HAP-1 (cell line): ENCODE measurements around the gene FANCE.

ENCODE experiments used
- DNase-seq, 2 experiments: peaks; one replicate each; pipeline ENCODE4 v3.0.0-alpha.2; 2016 to 2020; ENCODE audit warnings: low spot score in 2 of 2
- H3K27me3 ChIP-seq: fragments of 250-450 bp; sonication (Bioruptor Pico); 2 replicates; pipeline ENCODE4 v1.5.1; 2020; ENCODE audit warnings: low read depth, mild to moderate bottlenecking, moderate library complexity
- H3K36me3 ChIP-seq: fragments of 250-450 bp; sonication (Bioruptor Pico); replicated peaks from 2 replicates; pipeline ENCODE4 v1.5.1; 2020; ENCODE audit warnings: mild to moderate bottlenecking
- H3K4me1 ChIP-seq: fragments of 250-450 bp; sonication (Bioruptor Pico); 2 replicates; pipeline ENCODE4 v1.5.1; 2020; ENCODE audit warnings: mild to moderate bottlenecking
- H3K4me3 ChIP-seq: fragments of 250-450 bp; sonication (Bioruptor Pico); 2 replicates; pipeline ENCODE4 v1.5.1; 2020; ENCODE audit warnings: mild to moderate bottlenecking, moderate library complexity
- H3K9me3 ChIP-seq: fragments of 250-450 bp; sonication (Bioruptor Pico); 2 replicates; pipeline ENCODE4 v1.5.1; 2020; ENCODE audit warnings: mild to moderate bottlenecking, moderate library complexity
- in situ Hi-C: fragments of 300-500 bp; cut with MboI; formaldehyde crosslinking; loops from 3 replicates; pipeline ENCODE4 v1.14.3; 2020; ENCODE audit warnings: low sequenced_read_pairs, inconsistent platforms, mixed read lengths

The FANCE gene

DNA sequence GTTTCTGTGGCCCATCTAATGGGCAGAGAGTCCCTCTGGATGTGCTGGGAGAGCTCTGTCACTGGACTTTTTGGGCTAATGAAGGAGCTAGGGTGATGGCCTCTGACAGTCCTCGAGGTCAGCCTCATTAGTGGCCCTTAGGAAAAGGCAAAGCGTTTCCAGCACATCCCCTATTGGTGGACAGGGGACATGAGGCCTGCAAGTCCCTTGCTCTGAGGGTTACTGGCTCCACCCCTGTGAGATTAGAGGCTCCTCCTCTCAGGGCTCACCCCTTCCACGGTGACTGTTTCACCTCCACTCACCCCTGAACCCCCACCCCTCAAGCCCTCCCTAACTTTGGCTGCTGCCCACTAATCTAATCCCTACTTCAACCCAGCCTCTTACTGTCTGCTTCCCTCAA is 12.8 kb upstream of the FANCE start:
- Histone ChIP-seq H3K4me3 (no peak overlapping the region), H3K9me3 (no peaks in the 10 kb centered on the region), H3K27me3 (no peaks in the 10 kb centered on the region), H3K36me3 (no peaks in the 10 kb centered on the region), H3K4me1 (no peaks in the 10 kb centered on the region)
- in situ Hi-C loops = no loop called here
- DNase-seq = no peak

DNA sequence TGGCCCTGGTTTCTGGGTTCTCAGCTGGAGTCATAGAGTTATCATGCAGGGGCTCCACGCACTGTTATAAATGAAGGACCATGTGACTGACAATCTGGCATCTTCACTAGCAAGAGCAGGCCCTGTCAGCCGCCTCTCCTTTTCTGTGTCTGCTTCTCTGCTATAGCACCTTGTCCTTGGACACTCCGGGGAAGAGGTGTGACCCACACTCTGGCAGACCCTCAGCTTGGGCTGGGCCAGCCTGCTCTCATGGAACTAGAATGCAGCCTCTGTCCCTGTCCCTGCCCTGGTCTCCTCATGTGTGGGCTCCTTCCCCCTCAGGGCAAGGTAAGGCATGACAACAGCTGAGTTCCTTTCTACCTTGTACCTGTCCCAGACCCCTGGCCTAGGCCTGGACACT is 10.9 kb upstream of the FANCE start:
- in situ Hi-C loops = no loop called here
- Histone ChIP-seq H3K4me1 (no peaks in the 10 kb centered on the region), H3K27me3 (no peaks in the 10 kb centered on the region), H3K36me3 (no peaks in the 10 kb centered on the region), H3K9me3 (no peaks in the 10 kb centered on the region), H3K4me3 (no peak overlapping the region)
- no peak for DNase-seq

DNA sequence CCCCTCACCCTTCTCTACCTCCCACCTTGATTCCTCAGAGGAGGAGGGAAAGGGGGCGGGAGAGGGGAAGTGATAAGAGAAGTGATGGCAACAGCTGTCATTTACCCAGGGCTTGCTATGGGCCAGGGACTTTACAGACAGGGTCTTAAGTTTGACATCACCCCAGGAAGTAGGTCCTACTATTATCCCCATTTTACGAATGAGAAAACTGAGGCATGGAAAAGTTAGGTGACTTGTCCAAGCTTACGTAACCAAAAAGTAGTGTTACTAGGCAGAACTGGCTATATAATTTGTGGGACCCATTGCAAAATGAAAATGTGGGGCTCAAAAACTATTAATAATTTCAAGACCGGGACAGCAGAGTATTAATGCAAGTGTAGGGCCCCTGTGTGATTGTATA is 10.5 kb upstream of the FANCE start:
- in situ Hi-C loops = no loop called here
- Histone ChIP-seq H3K4me3 (no peak overlapping the region), H3K36me3 (no peaks in the 10 kb centered on the region), H3K4me1 (no peaks in the 10 kb centered on the region), H3K9me3 (no peaks in the 10 kb centered on the region), H3K27me3 (no peaks in the 10 kb centered on the region)
- no peak for DNase-seq

DNA sequence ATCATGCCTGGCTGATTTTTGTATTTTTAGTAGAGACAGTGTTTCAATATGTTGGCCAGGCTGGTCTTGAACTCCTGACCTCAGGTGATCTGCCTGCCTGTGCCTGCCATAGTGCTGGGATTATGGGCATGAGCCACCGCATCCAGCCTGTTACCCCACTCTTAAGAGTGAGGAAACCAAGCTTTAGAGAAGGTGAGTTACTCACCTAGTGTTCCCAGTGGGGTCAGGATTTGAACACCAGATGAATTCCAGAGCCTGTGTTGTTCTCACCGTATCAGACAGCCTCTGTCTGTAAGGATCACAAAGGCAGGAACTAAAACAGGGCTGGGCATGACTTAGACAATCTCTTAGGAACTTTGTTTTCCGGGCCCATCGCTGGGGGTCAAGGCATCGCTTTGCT is 9.4 kb upstream of the FANCE start:
- DNase-seq = no peak
- in situ Hi-C loops = no loop called here
- Histone ChIP-seq H3K9me3 (no peaks in the 10 kb centered on the region), H3K4me3 (no peak overlapping the region), H3K27me3 (no peaks in the 10 kb centered on the region), H3K4me1 (no peaks in the 10 kb centered on the region), H3K36me3 (no peaks in the 10 kb centered on the region)

DNA sequence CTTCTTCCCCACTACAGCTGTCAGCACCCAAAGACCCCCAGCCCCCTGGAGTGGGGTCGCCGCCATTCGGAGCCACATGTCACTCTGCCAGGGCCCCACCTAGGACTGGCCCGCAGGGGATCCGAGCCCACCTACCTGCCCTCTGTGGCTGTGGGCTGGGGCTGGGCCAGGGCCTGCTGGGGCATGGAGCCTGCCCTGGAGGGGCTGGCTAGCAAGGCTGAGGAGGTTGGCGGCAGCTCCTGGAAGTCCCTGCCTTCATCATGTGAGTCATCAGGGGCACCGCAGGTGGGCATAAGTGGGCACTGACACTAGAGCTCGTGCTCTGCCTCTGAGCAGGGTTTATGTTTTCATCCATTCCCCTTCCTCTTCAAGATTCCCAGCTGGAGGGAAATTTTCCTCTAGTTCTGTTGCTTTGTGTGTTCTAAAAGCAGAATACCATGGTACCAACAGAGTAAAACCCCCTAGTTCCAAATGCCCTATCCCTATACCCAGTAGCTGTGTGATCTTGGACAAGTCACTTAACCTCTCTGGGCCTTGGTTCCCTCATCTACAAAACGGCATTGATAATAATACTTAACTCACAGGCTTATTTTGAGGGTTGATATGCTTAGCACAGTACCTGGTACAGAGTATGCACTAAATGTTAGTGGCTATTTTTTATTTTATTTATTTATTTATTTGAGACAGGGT is 8.7 kb upstream of the FANCE start:
- in situ Hi-C loops = no loop called here
- H3K4me3 ChIP-seq = no peak overlapping the region
- no peaks in the 10 kb centered on the region for H3K9me3 ChIP-seq
- DNase-seq = no peak
- H3K27me3 ChIP-seq = no peaks in the 10 kb centered on the region
- H3K36me3 ChIP-seq = no peaks in the 10 kb centered on the region
- peaks cover 6% of the 10 kb centered on the region for H3K4me1 ChIP-seq

DNA sequence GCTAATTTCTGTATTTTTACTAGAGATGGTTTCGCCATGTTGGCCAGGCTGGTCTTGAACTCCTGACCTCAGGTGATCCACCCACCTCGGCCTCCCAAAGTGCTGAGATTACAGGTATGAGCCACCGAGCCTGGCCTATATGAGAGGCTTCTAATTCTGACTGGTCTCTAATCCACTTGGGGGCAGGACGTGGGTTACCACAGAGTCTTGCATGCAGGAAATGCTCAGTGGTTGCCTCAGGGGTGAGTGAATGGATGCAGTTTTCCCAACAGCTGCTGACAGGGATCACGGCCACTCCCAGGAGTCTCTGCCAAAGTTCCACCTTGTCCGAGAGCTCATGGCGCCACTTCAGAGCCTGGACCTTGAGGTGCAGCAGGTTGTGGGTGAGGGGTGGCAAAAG is 6.4 kb upstream of the FANCE start:
- Histone ChIP-seq H3K4me3 (no peak overlapping the region), H3K9me3 (no peaks in the 10 kb centered on the region), H3K27me3 (no peaks in the 10 kb centered on the region), H3K36me3 (no peaks in the 10 kb centered on the region), H3K4me1 (peaks cover 6% of the 10 kb centered on the region)
- DNase-seq = no peak
- in situ Hi-C loops = no loop called here

DNA sequence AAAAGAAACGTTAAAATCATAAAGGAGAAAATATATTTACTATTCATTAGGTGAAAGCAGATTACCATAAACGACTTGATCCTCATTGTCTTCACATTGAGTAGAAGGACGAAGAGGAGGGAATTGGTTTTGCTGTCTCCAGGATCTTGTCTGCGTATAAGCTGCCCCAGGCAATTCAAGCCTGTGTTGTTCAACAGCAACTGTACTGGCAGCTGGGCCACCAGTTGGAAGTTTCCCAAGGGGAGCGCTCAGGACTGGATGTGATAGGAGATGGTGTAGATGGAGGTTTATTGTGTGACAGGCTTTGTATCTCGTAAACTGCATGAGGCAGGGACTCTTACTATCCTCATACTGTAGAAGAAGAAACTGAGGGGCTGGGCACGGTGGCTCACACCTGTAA is 3.9 kb upstream of the FANCE start:
- no peaks in the 10 kb centered on the region for H3K9me3 ChIP-seq
- peaks cover 6% of the 10 kb centered on the region for H3K4me1 ChIP-seq
- peak; percentile 48 to 75 for DNase-seq
- H3K27me3 ChIP-seq = no peaks in the 10 kb centered on the region
- no peaks in the 10 kb centered on the region for H3K36me3 ChIP-seq
- in situ Hi-C loops = no loop called here
- no peak overlapping the region for H3K4me3 ChIP-seq

DNA sequence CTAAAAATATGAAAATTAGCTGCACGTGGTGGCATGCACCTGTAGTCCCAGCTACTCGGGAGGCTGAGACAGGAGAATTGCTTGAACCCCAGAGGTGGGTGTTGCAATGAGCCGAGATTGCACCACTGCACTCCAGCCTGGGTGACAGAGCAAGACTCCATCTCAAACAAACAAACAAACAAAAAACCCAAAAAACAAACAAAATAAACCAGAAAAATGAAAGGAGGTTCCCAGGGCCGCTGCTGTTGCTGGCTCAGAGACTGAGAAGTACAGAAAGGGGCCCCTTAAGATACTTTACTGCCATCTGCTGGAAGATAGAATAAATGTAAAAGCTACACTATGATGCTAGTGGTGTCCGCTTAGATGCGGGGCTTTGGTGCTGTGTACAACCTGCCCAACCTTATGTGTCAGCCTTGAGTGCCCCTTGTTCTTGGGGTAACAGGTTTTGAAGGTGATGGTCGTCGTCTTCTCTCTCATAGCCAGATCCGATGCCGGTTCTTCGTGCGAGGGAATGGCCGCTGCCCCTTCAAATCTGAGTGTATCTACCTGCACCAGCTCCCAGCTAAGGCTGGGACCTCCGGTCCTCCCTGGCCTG is 2.8 kb upstream of the FANCE start:
- in situ Hi-C loops = no loop called here
- Histone ChIP-seq H3K9me3 (no peaks in the 10 kb centered on the region), H3K36me3 (no peaks in the 10 kb centered on the region), H3K4me3 (no peak overlapping the region), H3K4me1 (peaks cover 14% of the 10 kb centered on the region), H3K27me3 (no peaks in the 10 kb centered on the region)
- peak; percentile 48 to 76 for DNase-seq

DNA sequence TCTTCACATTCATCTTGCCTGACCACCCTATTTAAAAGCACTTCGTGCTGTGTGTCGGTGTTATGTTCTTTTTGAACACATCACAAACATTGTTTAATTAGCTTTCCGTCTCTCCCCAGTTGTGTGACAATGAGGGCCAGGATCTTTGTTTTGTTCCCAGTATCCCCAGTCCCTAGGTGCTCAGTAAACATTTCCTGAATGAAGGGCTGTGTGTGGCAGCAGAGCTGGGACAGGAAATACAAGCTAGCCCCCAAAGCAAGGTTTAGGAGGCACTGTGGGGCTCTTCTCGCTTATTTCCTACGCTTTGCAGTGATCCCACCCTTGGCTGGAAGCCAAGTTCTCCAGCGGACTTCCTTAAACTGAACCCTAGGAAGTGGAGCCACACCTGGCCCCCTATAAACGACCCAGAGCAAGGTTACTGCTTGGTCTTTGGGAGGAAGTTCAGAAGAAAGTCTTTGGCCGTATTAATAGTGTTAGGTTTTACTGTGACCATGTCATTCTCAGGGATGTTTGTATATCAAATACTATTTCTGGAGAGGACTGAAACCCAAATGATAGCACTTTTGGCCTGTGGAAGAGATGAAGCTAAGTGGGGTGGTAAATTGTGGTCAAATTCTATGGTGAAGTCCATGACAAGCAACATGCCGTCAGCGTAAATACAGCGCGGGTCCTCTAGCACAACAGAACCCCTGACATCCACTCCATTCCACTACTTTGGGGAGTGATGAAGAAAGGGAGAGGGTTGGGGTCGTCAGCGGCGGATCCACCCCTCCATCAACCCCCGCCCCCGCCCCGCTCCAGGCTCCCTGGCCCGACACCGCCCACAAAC is 570 bp upstream of the FANCE start:
- peaks cover 14% of the 10 kb centered on the region for H3K4me1 ChIP-seq
- no peaks in the 10 kb centered on the region for H3K27me3 ChIP-seq
- DNase-seq = no peak
- H3K4me3 ChIP-seq = peak overlapping the region; percentile 64
- in situ Hi-C loops = loop anchor here (5.0 kb wide), 1 partner anchor 109 kb away; the partner anchor contains the start of gene PPARD
- H3K36me3 ChIP-seq = peaks cover 2% of the 10 kb centered on the region
- no peaks in the 10 kb centered on the region for H3K9me3 ChIP-seq

DNA sequence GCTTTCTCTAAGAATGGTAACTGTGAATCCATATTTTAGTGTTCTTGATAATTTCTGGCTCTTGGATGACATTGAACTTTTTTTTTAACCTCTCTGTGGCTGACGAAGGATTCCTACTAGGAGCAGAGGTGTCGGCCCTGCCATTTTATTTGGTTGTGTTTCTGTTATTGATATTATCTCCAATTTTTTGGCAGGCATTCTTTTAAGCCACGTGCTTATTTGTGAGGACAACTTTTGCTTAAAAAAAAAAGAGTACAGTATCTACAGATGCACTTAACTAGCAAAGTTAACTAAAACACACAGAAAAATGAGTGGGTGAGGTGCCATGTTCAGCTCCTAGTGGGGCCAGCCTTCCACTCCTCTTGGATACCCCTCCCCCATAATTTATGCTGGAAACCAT is 1.1 kb downstream of the FANCE start:
- in situ Hi-C loops = loop anchor here (5.0 kb wide), 1 partner anchor 111 kb away; the partner anchor contains the start of gene PPARD
- peaks cover 12% of the 10 kb centered on the region for H3K36me3 ChIP-seq
- DNase-seq = no peak
- no peaks in the 10 kb centered on the region for H3K9me3 ChIP-seq
- H3K27me3 ChIP-seq = no peaks in the 10 kb centered on the region
- H3K4me3 ChIP-seq = peak overlapping the region; percentile 64
- peaks cover 10% of the 10 kb centered on the region for H3K4me1 ChIP-seq

DNA sequence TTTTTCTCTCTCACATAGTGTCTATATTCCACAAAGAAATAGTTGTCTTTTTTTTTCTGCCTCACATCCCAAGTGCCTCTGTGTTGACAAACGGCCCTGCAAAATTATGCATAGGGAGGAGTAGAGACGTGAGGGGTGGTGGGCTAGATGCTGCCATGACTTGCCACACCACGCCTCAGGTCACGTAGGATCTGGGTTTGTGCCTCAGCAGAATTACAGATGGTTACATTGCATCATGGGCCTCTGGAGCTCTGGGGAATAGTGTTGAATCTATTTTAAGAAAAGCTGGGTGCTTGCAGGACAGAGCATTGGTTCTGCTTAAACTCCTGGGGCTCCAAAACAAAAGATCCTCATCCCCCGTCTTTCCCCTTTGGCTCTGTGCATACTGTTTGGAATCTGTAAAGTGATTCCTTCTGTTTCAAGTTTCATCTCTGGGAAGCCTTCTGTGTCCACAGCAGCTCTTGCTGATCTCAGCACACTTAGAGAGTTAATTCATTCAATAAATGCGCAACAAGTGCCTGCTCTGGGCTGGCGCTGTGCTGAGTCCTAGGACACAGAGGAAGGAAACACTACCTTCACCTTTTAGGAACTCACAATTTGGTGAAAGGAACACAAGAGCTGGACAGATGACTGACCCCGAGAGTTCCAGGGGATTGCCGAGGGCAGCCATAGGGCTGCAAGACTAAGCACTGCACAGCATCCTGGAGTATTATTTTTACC is 2.4 kb downstream of the FANCE start:
- Histone ChIP-seq H3K36me3 (peaks cover 24% of the 10 kb centered on the region), H3K4me1 (peaks cover 8% of the 10 kb centered on the region), H3K9me3 (no peaks in the 10 kb centered on the region), H3K4me3 (no peak overlapping the region), H3K27me3 (no peaks in the 10 kb centered on the region)
- in situ Hi-C loops = loop anchor here (5.0 kb wide), 1 partner anchor 112 kb away; the partner anchor contains the start of gene PPARD
- DNase-seq = no peak

DNA sequence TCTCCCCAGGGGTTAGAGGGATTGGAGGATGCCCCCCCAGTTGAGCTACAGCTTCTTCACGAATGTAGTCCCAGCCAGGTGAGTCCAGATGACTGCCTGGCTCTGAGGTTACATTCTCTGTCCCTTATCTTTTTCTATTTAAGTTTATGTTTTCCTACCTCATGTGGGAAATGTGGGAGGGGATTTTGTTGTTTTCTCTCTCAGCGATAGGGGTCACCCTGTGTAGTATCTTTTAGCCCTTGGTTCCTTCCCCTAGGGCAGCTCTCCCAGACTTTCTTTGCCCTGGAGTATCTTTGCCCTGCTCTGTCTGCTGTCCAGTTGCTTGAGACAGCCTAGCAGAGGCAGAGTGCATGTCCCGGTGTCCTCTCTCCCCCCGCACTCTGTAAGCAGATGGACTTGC is 5.8 kb downstream of the FANCE start:
- Histone ChIP-seq H3K36me3 (peaks cover 41% of the 10 kb centered on the region), H3K9me3 (no peaks in the 10 kb centered on the region), H3K4me3 (no peak overlapping the region), H3K27me3 (no peaks in the 10 kb centered on the region), H3K4me1 (peaks cover 8% of the 10 kb centered on the region)
- in situ Hi-C loops = no loop called here
- no peak for DNase-seq

DNA sequence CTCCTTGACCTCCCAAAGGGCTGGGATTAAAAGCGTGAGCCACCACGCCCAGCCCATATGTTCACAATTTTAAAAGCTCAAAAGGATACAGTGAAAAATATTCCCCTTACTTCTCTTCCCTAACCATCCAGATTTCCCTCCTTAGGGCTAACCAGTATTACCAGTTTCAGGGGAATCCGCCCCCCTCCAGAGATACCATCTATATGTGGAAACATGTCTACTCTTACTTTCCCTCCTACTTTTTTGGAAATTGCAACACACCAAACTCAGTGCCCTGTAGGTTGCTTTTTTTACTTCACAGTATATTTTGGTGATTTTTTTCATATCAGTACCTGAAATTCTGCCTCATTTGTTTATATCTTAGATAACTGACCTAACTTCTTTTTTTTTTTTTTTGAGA is 9.1 kb downstream of the FANCE start:
- in situ Hi-C loops = no loop called here
- Histone ChIP-seq H3K9me3 (no peaks in the 10 kb centered on the region), H3K36me3 (peaks cover 53% of the 10 kb centered on the region), H3K27me3 (no peaks in the 10 kb centered on the region), H3K4me1 (no peaks in the 10 kb centered on the region), H3K4me3 (no peak overlapping the region)
- DNase-seq = no peak
